Large intestine (tissue), 3 donors: ENCODE data around the gene GALNT18. TPM values are rescaled to one million over a fixed set of nuclear protein-coding genes. Genes with fewer than 3 reads are reported as not detected.
"Not testable (repeated sequence)": the region's sequence is repeated elsewhere in the genome, so short reads cannot be mapped to it uniquely, and the experiment has no call there.

Source experiments
- DNase-seq, 2 donors: peaks; one replicate each; pipeline versions ENCODE4 v3.0.0 to v3.0.0-alpha.2; 2013
- H3K27ac ChIP-seq: one replicate; pipeline ENCODE4 v1.5.1; 2013; ENCODE audit warnings: low read length
- H3K27me3 ChIP-seq: 2 replicates; pipeline ENCODE4 v1.6.1; 2013; ENCODE audit warnings: low read length; ENCODE audit not compliant: control insufficient read depth, insufficient read depth
- H3K36me3 ChIP-seq: 2 replicates; pipeline ENCODE4 v1.6.1; 2013; ENCODE audit warnings: low read length; ENCODE audit not compliant: control insufficient read depth, insufficient read depth
- H3K4me1 ChIP-seq: one replicate; pipeline ENCODE4 v1.6.1; 2013; ENCODE audit warnings: low read length; ENCODE audit not compliant: control insufficient read depth, insufficient read depth
- H3K4me3 ChIP-seq: one replicate; pipeline ENCODE4 v1.5.1; 2013; ENCODE audit warnings: low read length
- H3K9me3 ChIP-seq: one replicate; pipeline ENCODE4 v1.6.1; 2013; ENCODE audit warnings: mild to moderate bottlenecking, low read depth, low read length, moderate library complexity; ENCODE audit not compliant: control insufficient read depth
- whole genome bisulfite sequencing: methylation state at CpG from one replicate; pipeline ENCODE4 v1.1.5; 2013; ENCODE audit warnings: low lambda C conversion rate; ENCODE audit not compliant: insufficient coverage; 5-methylcytosine and 5-hydroxymethylcytosine counted together
- polyA plus RNA-seq: library from polyadenylated mRNA; unstranded; fragments of 120-200 nt; gene quantifications from one replicate; pipeline ENCODE4 v1.2.1, GENCODE V29; 2013

Gene GALNT18
- polyA plus RNA-seq, 1 donor: 3.7 TPM

GRCh38 chr11:11454671-11455223, 167.1 kb downstream of the GALNT18 start:
- DNase-seq: no peak
- Histone ChIP-seq H3K27ac (no peak overlapping the region), H3K4me1 (peaks cover 4% of the 10 kb centered on the region), H3K36me3 (no peaks in the 10 kb centered on the region), H3K9me3 (no peaks in the 10 kb centered on the region), H3K27me3 (peaks cover 3% of the 10 kb centered on the region), H3K4me3 (no peak overlapping the region)
- no CpG with 5 or more reads among the region's 3 CpGs for WGBS

GRCh38 chr11:11451501-11452005, 170.3 kb downstream of the GALNT18 start:
- H3K4me1 ChIP-seq: peaks cover 4% of the 10 kb centered on the region
- no peaks in the 10 kb centered on the region for H3K9me3 ChIP-seq
- H3K27me3 ChIP-seq: no peaks in the 10 kb centered on the region
- H3K4me3 ChIP-seq: no peak overlapping the region
- H3K27ac ChIP-seq: no peak overlapping the region
- DNase-seq: peak; percentile 27 to 72
- no peaks in the 10 kb centered on the region for H3K36me3 ChIP-seq
- WGBS: no CpG with 5 or more reads among the region's 4 CpGs

GRCh38 chr11:11450744-11451362, 171.0 kb downstream of the GALNT18 start:
- H3K9me3 ChIP-seq: no peaks in the 10 kb centered on the region
- 73% methylated on average over 4 of the region's 5 CpGs for WGBS
- H3K36me3 ChIP-seq: no peaks in the 10 kb centered on the region
- no peak overlapping the region for H3K4me3 ChIP-seq
- peak overlapping the region; percentile 27 for H3K27ac ChIP-seq
- H3K27me3 ChIP-seq: no peaks in the 10 kb centered on the region
- peaks cover 4% of the 10 kb centered on the region for H3K4me1 ChIP-seq
- DNase-seq: peak in 1 of 2 donors; percentile 30

GRCh38 chr11:11449327-11449726, 172.5 kb downstream of the GALNT18 start:
- WGBS: no CpG with 5 or more reads among the region's 3 CpGs
- no peak overlapping the region for H3K27ac ChIP-seq
- no peaks in the 10 kb centered on the region for H3K27me3 ChIP-seq
- no peaks in the 10 kb centered on the region for H3K36me3 ChIP-seq
- DNase-seq: peak; percentile 38 to 49
- peaks cover 4% of the 10 kb centered on the region for H3K4me1 ChIP-seq
- H3K4me3 ChIP-seq: no peak overlapping the region
- no peaks in the 10 kb centered on the region for H3K9me3 ChIP-seq

GRCh38 chr11:11448626-11449025, 173.2 kb downstream of the GALNT18 start:
- Histone ChIP-seq H3K36me3 (no peaks in the 10 kb centered on the region), H3K27me3 (no peaks in the 10 kb centered on the region), H3K9me3 (no peaks in the 10 kb centered on the region), H3K4me3 (no peak overlapping the region), H3K27ac (no peak overlapping the region), H3K4me1 (peaks cover 4% of the 10 kb centered on the region)
- WGBS: no CpG with 5 or more reads among the region's 12 CpGs
- no peak for DNase-seq

- not testable (repeated sequence) for H3K36me3 ChIP-seq, DNase-seq, H3K27ac ChIP-seq, H3K9me3 ChIP-seq, H3K4me3 ChIP-seq, H3K27me3 ChIP-seq, H3K4me1 ChIP-seq
- no CpG with 5 or more reads among the region's 3 CpGs for WGBS
These were observed 174.2 kb downstream of the GALNT18 start for GRCh38 chr11:11447601-11448000.

GRCh38 chr11:11446967-11447366, 174.8 kb downstream of the GALNT18 start:
- no peaks in the 10 kb centered on the region for H3K9me3 ChIP-seq
- DNase-seq: no peak
- WGBS: no CpG with 5 or more reads among the region's 6 CpGs

GRCh38 chr11:11446564-11446963, 175.2 kb downstream of the GALNT18 start:
- H3K4me1 ChIP-seq: peaks cover 16% of the 10 kb centered on the region
- WGBS: no CpG with 5 or more reads among the region's 2 CpGs
- no peak overlapping the region for H3K27ac ChIP-seq
- H3K9me3 ChIP-seq: no peaks in the 10 kb centered on the region
- H3K4me3 ChIP-seq: no peak overlapping the region
- DNase-seq: no peak
- no peaks in the 10 kb centered on the region for H3K36me3 ChIP-seq
- H3K27me3 ChIP-seq: no peaks in the 10 kb centered on the region

More at GRCh38 chr11:11446967-11447366, 174.8 kb downstream of the GALNT18 start:
- Histone ChIP-seq H3K4me1 (peaks cover 12% of the 10 kb centered on the region), H3K4me3 (no peak overlapping the region), H3K36me3 (no peaks in the 10 kb centered on the region), H3K27me3 (no peaks in the 10 kb centered on the region), H3K27ac (no peak overlapping the region)

- no CpG with 5 or more reads among the region's 13 CpGs for WGBS
- H3K9me3 ChIP-seq: no peaks in the 10 kb centered on the region
- no peak overlapping the region for H3K4me3 ChIP-seq
- peaks cover 15% of the 10 kb centered on the region for H3K4me1 ChIP-seq
- no peak for DNase-seq
- H3K27me3 ChIP-seq: no peaks in the 10 kb centered on the region
- H3K27ac ChIP-seq: no peak overlapping the region
- no peaks in the 10 kb centered on the region for H3K36me3 ChIP-seq
These were observed 176.2 kb downstream of the GALNT18 start for GRCh38 chr11:11445441-11446185.

GRCh38 chr11:11444804-11445131, 177.0 kb downstream of the GALNT18 start:
- Histone ChIP-seq H3K9me3 (no peaks in the 10 kb centered on the region), H3K36me3 (no peaks in the 10 kb centered on the region), H3K4me3 (no peak overlapping the region), H3K4me1 (peaks cover 15% of the 10 kb centered on the region), H3K27ac (no peak overlapping the region), H3K27me3 (no peaks in the 10 kb centered on the region)
- WGBS: 60% methylated on average over 1 of the region's 5 CpGs
- DNase-seq: no peak
